T-helper 1 cell treated with Interleukin-12 subunit alpha and Interleukin-12 subunit beta and Interleukin-4 antibody, amounts not matched to agents 30 ng/mL and 1 ng/mL, for 36 hours (primary cell): Measurements from ENCODE around the gene CACNA2D3. TPM values are rescaled to one million over a fixed set of nuclear protein-coding genes. Genes with fewer than 3 reads are reported as not detected.

Experiments used
- intact Hi-C: fragments of 100-400 bp; cut with micrococcal nuclease; formaldehyde crosslinking; loops from one replicate; pipeline ENCODE4 v1.15.1; 2024
- total RNA-seq: library from RNA; stranded (reverse); gene quantifications from 2 replicates; pipeline ENCODE4 v1.2.3, GENCODE V29; 2022

The CACNA2D3 gene
- total RNA-seq, 1 donor from 2014 or later, result not detected

DNA sequence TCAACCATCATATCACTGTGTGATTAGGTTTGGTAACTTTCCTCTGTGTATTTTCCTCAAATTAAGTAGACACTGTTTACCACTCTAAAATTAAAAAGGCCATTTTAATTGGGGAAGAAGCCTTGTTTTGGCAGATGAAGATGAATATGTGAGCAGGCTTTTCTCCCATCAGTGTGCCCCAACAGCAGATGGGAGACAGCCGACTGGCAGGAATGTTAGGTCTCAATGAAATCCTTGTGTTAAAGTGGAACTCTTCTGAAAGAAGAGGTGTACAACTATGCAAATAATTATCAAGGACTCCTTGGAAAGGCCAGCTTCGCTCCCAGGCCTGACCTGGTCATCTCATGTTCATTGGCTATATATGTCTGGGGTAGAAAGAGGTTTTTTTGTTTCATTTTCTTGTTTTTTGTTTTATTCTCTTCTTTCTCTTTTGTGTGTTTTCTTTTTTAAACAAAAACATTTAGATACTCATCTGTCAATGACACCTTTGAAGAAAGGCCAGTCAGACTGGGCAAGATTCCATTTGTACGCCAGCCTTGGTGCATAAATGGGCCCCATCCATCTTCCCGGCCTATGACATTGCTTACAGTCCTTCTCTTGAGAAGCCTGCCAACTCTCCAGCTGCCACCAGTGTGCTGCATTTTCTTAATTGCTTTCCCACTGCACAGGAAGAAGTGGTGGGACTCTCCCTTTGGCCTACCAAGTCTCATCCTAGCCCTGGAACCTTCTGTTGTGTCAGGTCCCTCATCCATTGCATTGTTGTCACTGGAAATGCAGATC, 779.7 kb downstream of the CACNA2D3 start:
- intact Hi-C loops, result no loop called here

DNA sequence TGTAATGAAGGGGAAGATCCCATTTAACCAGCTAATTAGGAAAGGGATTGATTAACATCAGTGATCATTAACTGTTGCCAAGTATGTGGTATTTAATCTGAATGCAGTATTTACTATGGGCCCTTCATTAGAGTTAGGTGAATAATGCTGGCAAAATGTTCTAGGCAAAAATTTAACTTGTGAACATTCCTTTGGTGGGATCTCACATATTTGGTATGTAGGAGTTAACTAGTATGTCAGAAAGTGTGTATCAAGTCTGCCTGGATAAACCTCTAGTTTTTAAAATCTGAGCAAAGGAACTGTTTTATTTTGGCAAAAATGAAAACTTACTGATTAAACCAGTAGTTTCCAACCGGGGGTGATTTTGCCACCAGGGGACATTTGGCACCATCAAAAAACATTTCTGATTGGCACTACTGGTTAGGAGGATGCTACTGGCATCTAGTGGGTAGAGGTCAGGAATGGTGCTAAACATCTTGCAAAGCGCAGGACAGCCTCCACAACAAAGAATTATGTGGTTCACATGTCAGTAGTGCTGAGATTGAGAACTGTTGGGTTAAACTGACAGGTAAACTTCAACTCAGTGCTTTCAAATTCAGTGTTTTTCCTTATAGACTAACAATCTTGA, 783.0 kb downstream of the CACNA2D3 start:
- intact Hi-C loops, result no loop called here

DNA sequence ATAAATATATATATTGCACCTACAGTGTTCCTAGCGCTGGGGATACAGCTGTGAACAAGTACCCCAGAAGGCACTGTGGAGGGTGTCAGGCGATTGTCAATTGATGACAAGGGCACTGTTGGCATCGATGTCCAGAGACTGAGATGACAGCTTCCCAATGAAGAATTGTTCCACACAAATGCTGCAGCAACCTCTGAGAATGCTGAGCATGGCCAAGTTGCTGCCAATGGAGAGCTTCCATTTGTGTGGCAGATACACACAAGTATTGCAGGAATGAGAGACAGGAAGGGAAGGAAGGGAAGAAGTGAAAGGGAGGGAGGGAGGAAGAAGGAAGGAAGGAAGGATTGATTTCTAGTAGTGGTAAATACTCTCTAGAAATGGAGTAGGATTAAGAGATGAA, 783.6 kb downstream of the CACNA2D3 start:
- intact Hi-C loops, result no loop called here

DNA sequence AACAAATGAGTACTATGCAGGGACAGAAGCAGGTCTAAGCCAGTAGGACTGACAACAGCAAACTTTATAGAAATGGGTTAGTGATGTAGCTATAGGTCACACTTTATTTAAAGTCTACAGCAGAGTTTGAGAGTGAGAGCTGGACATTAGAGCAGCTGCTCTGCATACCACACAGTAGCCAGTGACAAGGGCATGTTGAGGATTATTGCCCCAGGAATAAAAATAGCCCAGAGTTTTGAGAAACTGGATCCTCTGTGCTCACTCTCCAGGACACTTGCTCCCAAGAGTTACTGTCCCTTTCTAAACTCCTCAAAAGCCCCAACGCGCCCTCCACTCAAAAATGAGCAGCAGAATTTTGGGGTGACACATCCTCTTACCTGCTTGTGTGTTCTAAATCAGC, 784.4 kb downstream of the CACNA2D3 start:
- intact Hi-C loops, result no loop called here

DNA sequence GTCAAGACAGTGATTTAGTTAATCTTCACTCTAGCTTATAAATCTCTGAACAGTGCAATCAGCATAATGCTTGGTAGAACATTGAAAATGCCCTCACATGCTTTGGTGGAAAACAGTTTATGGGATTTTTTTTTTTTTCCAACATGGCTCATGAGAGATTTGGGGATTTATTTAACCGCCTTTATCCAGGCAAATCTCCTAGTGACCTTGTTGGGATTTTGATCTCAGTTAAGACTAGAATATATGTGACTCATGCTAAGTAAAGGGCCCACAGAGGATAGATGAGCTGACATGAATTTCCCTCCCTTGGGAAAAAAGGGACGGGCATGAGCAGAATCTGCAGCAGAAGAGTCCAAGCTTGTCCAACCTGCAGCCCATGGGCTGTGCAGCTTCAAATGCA, 786.8 kb downstream of the CACNA2D3 start:
- intact Hi-C loops, result no loop called here

DNA sequence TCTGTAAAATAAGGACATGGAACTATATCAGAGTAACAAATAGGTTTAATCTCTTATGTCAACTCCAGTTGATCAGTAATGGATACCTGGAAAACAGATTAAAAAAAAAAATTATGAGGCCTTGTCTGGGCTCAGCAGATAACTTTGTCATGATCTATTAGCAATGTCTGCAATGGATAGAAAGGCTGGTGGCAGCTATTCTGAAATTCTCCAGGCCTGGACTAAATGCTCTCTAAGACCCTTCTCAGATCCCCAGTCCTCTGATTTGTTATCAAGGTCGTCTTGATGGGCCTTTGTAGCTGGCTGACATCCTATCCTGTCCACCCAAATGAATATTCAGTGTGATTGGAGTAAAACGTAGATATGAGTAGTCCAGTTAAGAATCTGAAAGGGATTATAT, 791.8 kb downstream of the CACNA2D3 start:
- intact Hi-C loops, result no loop called here

DNA sequence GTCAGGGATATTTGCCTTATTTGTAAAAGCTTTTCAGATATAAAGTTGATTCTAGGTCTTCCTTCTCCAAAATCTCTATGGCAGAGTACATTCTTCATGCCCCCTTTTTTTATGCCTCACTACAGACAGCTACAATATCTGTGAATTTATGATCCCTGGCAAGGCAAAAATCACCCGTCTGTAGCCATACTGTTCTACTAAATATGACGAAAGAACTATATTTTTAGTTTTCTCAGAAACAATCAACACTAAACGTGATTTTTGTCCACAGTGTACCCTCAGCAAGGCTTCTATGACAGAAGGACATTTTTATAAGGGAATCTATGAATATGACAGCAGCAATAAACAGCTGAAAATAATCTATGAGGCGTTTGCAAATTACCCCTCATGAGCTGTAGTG, 792.8 kb downstream of the CACNA2D3 start:
- intact Hi-C loops, result no loop called here

DNA sequence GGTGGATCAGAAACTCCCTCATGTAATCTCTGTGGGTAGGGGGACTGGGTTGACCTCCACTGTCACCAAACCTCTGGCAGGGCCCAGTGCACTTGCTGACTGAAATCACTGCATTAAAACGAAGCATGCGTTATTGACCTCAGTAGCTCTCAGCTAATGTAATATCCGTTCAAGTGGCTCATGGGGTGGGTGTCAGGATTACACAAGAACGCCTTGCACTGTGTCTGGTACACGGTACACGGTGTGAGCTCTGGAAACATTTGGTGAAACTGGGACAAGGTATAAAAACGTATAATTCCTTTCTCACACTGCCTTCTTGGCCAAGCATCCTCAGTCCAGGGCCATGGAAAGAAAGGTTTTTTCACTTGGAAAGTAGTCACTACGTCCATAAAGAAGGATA, 793.6 kb downstream of the CACNA2D3 start:
- intact Hi-C loops, result no loop called here

DNA sequence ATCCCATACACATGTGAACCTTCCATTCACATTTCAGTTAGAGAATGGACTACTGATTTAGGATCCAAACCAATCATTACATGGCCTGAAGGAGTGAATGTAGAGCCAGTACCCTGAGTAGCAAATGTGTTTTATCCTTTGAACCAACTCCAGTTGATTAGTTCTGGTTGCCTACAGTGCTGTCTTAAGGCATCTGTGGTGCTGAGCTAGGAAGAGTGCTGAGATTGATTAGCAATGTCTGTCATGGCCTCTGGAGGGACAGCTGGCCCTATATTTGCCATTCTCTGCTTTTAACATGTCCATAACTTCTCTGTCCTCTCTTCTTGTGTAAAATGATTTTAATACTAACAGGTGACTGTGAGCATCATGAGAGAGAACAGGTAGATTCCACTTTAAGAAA, 794.4 kb downstream of the CACNA2D3 start:
- intact Hi-C loops, result no loop called here

DNA sequence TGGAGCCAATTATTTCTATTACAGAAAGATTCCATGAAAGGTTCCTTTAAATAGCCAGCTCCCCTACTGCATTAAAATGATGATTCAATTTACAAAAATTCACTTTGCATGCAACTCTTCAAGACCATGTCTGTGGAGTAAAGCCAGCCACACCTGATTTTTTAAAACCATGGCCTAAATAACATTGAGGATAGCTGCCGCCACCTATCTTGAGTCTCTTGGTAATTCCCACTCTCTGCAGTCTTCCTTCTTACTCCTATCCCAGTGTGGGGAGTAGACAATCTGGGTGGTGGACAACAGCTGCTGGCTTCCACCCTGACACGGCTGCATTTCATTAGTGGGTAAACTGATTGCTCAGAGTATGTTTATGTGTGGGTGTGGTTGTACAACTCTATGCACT, 794.8 kb downstream of the CACNA2D3 start:
- intact Hi-C loops, result no loop called here

DNA sequence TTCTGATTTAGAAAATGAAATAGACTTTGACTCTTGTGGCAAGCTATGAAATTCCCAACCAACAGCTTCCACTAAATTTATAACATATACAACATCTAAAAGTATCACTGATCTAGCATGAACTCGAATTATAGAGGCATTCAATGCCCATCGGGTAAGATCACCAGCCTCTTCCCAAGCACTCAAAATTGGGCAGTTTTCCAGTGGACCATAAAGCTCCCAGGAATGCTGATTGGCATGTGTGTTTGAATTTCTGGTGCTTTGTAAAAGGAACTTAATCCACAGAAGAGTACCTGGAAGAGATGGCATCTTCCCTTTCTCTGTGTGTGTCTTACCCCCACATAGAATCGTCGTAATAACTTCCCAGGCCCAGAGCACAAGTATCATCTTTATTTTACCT, 795.5 kb downstream of the CACNA2D3 start:
- intact Hi-C loops, result no loop called here

DNA sequence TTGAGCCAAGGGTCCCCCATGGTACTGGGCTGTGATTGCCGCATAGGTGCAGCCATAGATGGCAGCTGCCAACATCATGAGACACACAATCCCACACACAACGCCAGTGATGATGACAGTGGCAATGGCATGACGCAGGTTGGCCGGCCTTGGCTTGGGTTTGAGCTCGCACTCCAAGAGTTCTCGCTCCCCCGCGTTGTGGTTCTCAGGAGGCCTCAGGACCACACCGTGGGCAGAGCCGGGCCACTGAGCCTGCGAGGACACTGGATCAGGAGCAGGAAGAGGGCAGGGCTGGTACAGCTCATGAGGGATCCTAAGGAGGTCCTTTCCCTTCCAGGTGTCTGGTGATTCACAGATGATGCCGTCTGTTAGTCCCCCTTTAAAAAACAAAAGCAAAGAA, 796.2 kb downstream of the CACNA2D3 start:
- intact Hi-C loops, result no loop called here

DNA sequence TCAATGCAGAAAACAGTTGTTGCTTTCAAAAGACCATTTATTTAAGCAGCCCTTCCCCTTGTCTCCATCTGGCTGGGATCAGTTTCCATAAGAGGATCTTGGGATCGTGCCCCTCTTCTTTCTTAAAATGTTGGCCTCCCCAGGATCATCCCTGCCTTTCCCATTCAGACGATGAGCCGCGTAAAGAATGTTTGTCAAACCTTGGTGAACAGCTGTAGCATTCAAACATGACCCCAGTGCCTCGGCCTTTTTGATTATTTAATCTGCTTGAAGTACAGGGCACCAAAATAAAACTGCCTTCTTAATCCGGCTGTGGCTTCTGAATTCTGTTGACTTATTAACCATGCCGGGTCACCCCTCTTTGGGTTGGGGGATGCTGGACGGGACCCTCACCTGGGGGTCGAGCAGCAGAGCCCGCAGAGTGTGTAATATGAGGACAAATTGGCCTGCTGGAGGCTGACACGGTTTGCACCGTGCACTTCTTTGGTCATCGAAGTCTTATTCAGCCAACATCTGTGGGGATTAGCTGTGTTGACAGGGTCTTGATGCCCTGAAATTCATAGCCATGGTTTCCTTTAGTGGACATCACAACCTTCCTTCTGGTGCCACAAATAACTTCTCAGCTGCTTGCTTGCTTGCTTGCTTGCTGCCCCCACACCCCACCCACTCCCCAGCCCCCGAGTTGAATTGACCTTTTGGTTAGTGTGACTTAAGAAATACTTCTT, 805.9 kb downstream of the CACNA2D3 start, which contains the start of gene LRTM1:
TSS of gene LRTM1 (minus strand) at position 14 of the 725 bp plus-strand sequence. CDS start 148 bp downstream, outside the sequence.
- intact Hi-C loops, result no loop called here

DNA sequence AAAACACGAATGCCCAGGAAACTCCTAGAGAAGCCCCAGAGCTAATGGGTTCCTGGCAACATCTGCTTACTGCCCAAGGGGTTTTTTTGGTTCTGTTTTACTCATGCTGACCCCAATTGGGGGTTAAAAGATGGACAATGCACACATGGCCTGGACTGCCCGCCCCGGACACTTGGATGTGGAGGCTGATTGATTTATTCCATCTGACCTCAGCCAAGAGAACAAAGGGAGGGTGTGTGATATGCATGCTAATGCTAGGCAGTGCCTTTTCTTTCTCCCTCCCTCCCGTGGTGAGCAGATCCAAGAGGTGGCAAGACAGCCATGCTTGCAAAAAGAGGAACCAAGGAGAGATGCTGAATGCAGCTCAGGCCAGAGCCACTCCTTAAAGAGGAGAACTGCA, 808.8 kb downstream of the CACNA2D3 start:
- intact Hi-C loops, result no loop called here

DNA sequence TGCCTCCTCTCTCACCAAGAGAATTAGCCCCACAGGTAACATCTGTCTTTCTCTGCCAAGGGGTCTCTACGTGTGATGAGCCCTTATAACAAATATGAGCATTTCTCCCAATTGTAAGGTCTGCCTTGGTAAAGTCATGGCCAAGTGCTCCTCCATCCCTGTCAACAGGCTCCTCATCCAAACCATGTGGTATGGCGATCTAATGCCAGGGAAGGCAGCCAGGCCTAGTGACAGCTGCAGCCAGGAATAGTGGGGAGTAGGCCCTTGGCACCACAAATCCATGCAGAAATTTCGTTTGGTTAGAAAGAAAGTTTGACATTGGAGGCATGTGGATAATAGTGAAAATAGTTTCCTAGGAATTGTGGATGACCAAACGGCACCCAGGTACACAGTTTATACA, 810.3 kb downstream of the CACNA2D3 start:
- intact Hi-C loops, result no loop called here

DNA sequence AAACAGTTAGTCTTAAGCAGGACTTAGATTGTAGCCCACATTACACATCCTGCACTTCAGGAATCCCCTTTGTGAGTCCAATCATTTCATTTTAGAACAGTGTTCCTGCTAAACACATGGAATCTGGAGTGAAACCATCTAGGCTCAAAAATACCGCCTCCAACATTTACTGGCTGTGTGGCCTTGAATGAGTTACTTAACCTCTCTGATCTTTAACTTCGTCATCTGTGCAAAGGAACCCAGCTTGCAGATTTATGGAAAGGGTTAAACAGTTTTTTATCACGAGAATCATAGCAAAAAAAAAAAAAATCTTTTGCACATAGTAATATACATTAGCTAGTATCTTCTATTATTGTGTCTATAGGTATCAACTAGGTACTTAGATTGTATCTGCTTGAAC, 813.5 kb downstream of the CACNA2D3 start:
- intact Hi-C loops, result no loop called here

DNA sequence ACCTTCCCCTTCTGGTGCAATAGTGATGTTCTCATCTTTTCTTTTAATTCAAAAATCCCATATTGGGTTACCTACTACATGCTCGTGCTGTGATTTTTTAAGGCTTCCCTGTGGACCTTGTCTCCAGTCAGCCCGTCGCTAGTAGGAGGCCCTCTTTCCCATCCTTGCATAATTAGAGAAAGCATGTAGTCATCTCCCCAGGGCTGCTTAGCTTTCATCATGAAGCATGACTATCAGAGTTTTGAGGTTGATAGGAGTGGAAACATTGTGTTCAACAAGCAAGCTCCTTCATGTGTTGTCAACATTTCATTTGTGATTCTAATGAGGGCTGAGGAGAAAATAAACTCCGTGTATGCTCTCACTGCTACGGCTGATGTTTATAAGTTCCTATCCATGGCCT, 814.2 kb downstream of the CACNA2D3 start:
- intact Hi-C loops, result no loop called here

DNA sequence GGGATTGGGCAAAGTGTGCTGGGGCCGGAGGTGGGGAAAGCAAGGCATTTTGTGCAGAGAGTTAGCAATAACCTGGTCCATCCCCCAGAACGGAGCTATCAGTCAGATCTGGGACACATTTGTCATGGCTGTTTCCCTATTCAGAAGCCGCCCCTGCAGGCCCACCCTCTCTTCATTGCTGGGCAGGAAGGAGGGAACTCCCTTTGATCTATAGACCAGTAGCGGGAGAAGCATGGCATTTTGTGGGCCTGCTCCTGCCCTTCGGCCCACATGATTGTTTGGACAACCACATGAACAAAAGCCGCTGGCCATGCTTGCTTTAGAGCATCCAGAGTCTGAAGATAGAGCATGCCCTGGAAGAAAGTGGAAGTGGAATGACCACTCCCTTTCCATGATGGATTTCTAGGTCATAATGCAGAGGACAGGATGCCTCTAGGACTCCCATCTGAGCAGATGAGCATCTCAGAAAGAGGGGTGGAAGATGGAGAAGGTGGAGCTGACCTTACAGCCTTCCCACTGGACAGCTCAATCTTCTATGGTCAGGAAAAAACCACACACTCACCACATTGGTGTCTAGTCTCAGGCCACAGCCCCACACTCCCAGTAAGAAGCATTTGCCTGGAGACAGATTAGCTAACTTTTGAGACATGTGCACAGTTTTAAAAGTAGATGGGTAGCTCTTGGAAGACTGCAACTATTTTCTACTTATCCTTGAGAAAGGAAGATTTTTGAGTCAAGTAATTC, 817.4 kb downstream of the CACNA2D3 start:
- intact Hi-C loops, result no loop called here

DNA sequence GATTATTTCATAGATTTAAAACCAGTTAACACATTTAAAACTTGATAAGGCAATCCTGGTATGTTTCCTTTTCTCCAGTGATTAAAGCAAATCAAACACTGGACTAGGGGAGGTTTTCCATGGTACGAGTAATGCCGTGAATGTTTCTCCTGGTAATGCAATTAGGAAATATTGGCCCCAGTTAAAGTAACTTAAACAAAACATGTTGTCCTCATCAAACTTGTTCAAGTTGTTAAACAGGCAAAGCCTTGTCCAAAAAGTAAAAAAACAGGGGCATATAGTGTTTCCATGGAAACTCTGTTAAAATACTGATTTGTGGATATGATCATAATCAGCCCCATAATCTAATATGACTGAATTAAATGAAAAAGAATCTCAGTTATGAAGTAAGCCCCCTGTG, 818.6 kb downstream of the CACNA2D3 start:
- intact Hi-C loops, result no loop called here

DNA sequence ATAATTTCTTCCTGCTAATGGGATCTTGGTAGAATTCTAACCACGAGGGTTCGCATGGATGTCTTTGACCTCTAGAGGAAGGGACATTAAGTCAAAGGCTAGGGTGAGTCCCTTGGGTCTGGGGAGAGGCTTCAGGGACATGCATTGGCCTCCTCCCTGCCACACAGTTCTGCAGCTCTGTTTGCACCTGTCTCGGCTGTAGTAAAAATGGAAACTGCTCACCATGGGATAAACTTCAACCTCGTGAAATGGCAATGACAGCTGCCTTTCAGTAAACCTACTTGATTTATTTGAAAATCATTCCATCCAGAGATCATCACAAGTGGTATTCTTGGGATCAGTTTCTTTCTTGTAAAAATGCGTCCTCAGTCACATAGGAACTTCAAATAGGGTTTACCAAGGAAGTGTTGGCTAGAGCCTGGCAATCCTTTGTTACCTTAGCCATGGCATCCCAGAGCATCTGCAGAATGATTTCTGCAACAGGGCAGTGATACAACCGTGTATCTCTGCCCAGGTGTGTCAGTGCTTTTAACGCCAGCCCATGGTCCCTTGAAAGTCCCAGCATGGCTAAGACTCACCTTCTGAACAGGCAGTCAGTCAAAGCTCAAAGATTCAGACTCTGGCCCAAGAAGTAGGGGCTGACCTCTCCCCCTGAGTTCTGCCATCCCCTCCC, 819.5 kb downstream of the CACNA2D3 start:
- intact Hi-C loops, result no loop called here

DNA sequence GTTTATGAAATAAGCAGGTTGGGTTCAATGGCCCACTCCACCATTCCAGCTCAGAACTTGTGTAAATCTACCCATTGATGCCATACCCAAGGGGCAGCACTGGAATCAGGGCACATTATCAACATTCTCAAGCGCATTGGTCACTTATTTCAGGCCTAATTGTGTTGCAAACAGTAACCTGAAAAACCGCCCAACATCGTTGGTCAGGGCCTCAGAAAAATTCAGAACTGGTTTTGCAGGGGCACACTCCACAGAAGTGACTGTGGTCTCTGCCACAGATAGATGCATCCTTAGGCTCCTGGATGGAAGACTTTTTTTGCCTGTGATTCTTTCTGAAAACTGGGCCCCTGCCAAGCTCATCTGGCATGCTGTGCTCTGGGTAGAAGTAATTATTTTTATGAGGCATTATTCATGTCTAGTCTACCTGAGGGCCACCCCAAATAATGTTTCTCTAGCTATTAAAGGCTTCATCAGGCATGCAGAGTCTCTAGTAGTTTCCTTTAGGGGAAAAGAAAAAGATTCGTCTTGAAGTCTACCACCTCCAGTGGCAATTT, 827.2 kb downstream of the CACNA2D3 start:
- intact Hi-C loops, result no loop called here
